Measurements from ENCODE around the gene SUSD2.
A peak's percentile ranks its signal among the peaks of the same experiment; 100 is the strongest.
"Not testable (repeated sequence)": the region's sequence is repeated elsewhere in the genome, so short reads cannot be mapped to it uniquely, and the experiment has no call there.

Gene SUSD2

DNA sequence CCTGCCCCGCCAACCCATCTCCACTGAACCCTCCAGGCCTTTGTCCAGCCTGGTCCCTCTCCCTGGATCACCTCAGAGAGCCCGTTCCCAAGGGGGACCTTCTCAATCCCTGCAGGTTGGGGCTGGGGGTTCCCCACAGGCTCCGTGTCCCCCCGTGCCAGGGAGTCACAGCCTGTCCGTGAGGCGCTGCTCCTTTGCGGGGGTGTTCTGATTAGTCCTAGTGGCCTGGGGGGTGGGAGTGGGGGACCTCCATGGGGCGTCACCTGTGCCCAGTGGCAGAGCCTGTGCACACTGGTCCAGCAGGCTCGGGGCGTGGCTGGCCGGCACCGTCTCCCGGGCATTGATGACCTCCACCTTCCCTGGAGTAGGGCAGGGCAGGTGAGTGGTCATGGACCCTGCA is 51.9 kb downstream of the SUSD2 start:
- DNase-seq (ENCODE audit: low read depth), result no peak
- TF ChIP-seq, protein P1, sequence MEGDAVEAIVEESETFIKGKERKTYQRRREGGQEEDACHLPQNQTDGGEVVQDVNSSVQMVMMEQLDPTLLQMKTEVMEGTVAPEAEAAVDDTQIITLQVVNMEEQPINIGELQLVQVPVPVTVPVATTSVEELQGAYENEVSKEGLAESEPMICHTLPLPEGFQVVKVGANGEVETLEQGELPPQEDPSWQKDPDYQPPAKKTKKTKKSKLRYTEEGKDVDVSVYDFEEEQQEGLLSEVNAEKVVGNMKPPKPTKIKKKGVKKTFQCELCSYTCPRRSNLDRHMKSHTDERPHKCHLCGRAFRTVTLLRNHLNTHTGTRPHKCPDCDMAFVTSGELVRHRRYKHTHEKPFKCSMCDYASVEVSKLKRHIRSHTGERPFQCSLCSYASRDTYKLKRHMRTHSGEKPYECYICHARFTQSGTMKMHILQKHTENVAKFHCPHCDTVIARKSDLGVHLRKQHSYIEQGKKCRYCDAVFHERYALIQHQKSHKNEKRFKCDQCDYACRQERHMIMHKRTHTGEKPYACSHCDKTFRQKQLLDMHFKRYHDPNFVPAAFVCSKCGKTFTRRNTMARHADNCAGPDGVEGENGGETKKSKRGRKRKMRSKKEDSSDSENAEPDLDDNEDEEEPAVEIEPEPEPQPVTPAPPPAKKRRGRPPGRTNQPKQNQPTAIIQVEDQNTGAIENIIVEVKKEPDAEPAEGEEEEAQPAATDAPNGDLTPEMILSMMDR (conservative IDR thresholded peaks at IDR 0.05; ENCODE audit: low read length), result no peak
- H3K4me3 ChIP-seq (ENCODE audit: low read length), result no peak overlapping the region

DNA sequence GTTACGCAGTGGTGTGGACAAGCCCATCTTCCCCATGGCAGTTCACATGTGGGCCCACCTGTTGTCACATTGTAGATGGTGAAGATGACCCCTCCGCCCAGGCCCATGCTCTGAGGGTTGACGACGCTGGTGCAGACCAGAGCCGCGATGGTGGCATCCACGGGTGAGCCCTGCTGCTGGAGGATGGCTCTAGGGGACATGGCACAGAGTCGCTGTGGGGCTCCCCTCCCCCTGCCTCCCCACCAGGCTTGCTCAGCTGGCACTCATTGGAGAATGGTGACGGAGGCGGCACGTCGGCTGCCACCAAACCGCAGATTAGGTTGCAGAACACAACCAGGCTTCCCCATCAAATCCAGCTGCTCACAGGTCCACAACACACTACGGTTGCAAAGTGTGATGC is 52.5 kb downstream of the SUSD2 start:
- TF ChIP-seq, protein P1 (conservative IDR thresholded peaks at IDR 0.05; ENCODE audit: low read length), result no peak
- no peak overlapping the region for H3K4me3 ChIP-seq (ENCODE audit: low read length)
- no peak for DNase-seq (ENCODE audit: low read depth)

DNA sequence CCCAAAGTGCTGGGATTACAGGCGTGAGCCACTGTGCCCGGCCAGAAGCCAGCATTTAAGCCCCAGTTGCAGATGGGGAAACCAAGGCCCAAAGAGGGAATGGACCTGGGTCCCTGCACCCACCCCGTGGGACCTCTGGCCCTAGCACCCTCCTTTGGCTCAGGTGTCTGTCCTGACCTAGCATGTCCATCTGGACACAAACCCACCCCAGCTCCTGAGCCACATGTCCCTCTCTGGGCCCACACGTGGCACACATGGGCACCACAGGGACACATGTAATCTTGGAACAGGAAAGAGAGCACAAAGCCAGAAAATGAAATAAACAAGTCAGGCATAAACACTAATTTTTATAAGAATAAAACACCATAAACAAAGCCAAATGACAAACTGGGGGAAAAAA is 54.0 kb downstream of the SUSD2 start:
- DNase-seq (ENCODE audit: low read depth), result no peak
- no peak overlapping the region for H3K4me3 ChIP-seq (ENCODE audit: low read length)
- TF ChIP-seq, protein P1 (conservative IDR thresholded peaks at IDR 0.05; ENCODE audit: low read length), result no peak

DNA sequence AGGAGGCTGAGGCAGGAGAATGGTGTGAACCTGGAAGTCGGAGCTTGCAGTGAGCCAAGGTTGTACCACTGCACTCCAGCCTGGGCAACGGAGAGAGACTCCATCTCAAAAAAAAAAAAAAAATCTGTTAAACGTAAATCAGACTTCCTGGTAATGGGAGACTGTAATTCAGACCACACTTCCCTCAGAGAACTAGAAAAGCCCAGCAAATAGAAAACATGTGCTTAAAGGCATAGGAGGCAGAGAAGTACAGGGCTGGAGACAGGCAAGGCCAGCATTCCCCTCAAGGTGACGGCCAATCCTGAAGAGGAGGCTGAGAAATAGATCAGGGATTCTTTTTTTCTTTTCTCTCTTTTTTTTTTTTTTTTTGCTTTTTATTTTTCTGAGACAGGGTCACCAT is 55.4 kb downstream of the SUSD2 start:
- no peak overlapping the region for H3K4me3 ChIP-seq (ENCODE audit: low read length)
- DNase-seq (ENCODE audit: low read depth), result peak; percentile 53
- TF ChIP-seq, protein P1 (conservative IDR thresholded peaks at IDR 0.05; ENCODE audit: low read length), result no peak

DNA sequence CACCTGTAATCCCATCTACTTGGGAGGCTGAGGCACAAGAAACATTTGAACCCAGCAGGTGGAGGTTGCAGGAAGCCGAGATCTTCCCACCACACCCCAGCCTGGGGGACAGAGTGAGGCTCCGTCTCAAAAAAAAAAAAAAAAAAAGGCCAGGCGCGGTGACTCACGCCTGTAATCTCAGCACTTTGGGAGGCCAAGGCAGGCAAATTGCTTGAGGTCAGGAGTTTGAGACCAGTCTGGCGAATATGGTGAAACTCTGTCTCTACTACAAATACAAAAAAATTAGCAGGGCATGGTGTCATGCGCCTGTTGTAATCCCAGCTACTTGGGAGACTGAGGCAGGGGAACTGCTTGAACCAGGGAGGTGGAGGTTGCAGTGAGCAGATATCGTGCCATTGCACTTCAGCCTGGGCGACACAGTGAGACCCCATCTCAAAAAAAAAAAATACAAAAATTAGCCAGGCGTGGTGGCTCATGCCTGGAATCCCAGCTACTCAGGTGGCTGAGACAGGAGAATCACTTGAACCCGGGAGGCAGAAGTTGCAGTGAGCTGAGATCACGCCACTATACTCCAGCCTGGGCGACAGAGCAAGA is 56.9 kb downstream of the SUSD2 start:
- DNase-seq (ENCODE audit: low read depth); H3K4me3 ChIP-seq (ENCODE audit: low read length): not testable (repeated sequence)

All from AG10803 (cell line).